ENCODE data around the gene FTO.
"Not testable (repeated sequence)": the region's sequence is repeated elsewhere in the genome, so short reads cannot be mapped to it uniquely, and the experiment has no call there.

Gene FTO

GRCh38 chr16:53703590-53704444 lies at the start of gene FTO, which contains the start of gene RPGRIP1L:
TSS of gene FTO (plus strand) at chr16:53704156.
TSS of gene RPGRIP1L (minus strand) at chr16:53703859. CDS start at chr16:53700723, 3,136 bp downstream.
- peak; percentile 91 for DNase-seq (ENCODE audit: low read depth)

DNA sequence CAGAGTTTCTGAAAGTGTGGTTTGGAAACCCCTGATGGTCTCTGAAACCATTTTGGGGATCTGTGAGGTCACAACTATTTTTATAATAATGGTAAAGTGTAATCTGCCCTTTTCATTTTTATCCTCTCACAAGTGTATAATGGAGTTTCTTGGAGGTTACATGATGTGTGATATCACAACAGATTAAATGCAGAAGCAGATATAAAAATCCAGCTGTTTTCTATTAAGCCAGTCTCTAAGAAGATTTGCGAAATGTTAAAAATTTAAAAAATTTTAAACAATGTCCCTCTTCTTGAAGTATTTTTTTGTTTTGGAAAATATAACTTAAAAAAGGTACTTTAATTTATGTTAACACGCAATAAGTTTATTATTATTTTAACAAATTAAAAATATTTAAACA lies 49.0 kb upstream of the FTO start:
- DNase-seq (ENCODE audit: low read depth): no peak

GRCh38 chr16:53662072-53662471 lies 41.9 kb upstream of the FTO start:
- no peak for DNase-seq (ENCODE audit: low read depth)

- no peak for DNase-seq (ENCODE audit: low read depth)
Observed at GRCh38 chr16:53664724-53665345, 39.1 kb upstream of the FTO start.

GRCh38 chr16:53666786-53667415 lies 37.1 kb upstream of the FTO start:
- DNase-seq (ENCODE audit: low read depth): no peak

DNA sequence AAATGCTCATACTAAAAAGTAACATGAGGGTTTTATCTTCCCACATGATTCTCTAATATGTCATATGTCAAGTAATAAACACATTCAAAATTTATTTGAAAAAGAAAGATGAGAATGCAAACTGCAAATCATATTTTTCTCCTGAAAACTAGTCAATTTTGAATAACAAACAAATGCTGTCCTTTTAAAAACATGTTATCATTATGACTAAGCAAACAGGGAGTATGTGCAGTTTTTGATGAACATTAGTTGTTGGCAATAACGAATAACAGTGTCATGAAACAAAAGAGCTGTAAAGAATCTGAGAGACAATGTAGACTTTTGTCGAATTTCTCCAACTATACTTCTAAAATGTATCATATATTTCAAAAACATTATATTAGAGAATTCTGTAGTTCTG lies 35.1 kb upstream of the FTO start:
- DNase-seq (ENCODE audit: low read depth): no peak

DNA sequence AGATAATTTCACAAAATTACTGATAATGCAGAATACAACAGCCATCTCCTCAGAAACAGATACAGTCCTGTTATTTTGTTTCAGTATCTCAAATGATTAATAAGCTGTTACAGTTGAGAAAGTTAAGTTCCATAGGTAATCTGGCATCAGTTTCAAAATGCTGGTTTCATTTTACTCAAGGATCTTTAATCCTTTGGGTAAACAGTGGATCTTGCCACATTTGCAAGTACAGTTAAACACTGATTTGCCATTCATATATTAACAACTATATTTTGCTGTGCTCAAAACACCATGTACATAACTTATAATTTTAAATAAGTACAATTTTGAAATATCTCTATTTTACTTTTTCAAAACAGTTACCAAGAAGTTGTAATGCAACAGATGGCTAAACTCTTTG lies 31.5 kb upstream of the FTO start:
- DNase-seq (ENCODE audit: low read depth): no peak

GRCh38 chr16:53673189-53673588 lies 30.8 kb upstream of the FTO start:
- DNase-seq (ENCODE audit: low read depth): no peak

DNA sequence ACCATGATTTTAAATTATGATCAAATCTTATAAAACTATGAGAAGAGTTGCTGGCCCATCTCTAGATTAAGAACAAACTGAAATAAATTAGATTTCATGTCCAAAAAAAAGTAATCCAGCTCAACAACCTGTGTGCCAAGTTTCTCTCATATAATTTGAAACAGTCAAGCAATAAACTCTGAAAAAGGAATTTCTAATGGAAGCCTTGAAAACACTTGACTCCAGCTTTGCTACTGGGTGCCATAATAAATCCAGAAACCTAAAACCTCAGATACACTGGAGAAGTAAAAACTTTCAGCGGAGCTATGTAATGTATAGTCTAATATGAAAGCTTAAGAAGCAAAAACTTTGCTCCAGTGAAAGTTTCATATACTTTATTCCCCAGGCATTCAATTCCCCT lies 25.8 kb upstream of the FTO start:
- no peak for DNase-seq (ENCODE audit: low read depth)

GRCh38 chr16:53678756-53679343 lies 25.1 kb upstream of the FTO start:
- no peak for DNase-seq (ENCODE audit: low read depth)

- no peak for DNase-seq (ENCODE audit: low read depth)
Observed at GRCh38 chr16:53680756-53681155, 23.2 kb upstream of the FTO start.

GRCh38 chr16:53681354-53681753 lies 22.6 kb upstream of the FTO start:
- no peak for DNase-seq (ENCODE audit: low read depth)

DNA sequence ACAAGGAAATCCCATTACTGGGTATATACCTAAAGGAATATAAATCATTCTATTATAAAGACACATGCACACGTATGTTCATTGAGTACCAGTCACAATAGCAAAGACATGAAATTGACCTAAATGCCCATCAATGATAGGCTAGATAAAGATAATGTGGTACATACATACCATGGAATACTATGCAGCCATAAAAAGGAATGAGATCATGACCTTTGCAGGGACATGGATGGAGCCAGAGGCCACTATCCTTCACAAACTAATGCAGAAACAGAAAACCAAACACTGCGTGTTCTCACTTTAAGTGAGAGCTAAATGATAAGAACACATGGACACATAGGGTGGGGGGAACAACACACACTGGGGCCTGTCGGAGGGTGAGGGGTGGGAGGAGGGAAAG lies 18.6 kb upstream of the FTO start:
- not testable (repeated sequence) for DNase-seq (ENCODE audit: low read depth)

- DNase-seq (ENCODE audit: low read depth): no peak
Observed at GRCh38 chr16:53686710-53687109, 17.2 kb upstream of the FTO start.

DNA sequence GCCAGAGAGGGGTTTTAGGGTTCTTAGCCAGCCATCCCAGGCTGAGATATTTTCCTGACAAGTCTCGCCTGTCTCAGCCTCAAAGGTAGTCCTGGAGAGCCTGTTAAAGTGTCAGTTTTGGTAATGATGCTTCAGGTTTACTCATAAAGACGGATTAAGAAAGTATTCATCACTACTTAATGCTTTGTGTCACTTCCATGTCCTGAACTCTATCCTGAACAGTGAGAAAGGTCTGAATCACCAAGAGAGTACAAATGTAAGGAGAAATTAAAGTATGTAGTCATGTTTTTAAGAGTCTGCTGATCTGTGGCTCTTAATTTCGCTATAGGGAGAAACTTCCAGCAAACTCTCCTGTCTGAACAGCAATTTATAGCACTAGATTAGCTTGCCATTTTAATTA lies 14.3 kb upstream of the FTO start:
- DNase-seq (ENCODE audit: low read depth): no peak

GRCh38 chr16:53690771-53691170 lies 13.2 kb upstream of the FTO start:
- DNase-seq (ENCODE audit: low read depth): no peak

GRCh38 chr16:53692146-53692545 lies 11.8 kb upstream of the FTO start:
- DNase-seq (ENCODE audit: low read depth): no peak

- DNase-seq (ENCODE audit: low read depth): no peak
Observed at GRCh38 chr16:53693320-53693719, 10.6 kb upstream of the FTO start.

GRCh38 chr16:53695070-53695469 lies 8.9 kb upstream of the FTO start:
- no peak for DNase-seq (ENCODE audit: low read depth)

GRCh38 chr16:53698271-53698670 lies 5.7 kb upstream of the FTO start:
- not testable (repeated sequence) for DNase-seq (ENCODE audit: low read depth)

GRCh38 chr16:53704445-53704813 lies 473 bp downstream of the FTO start:
- no peak for DNase-seq (ENCODE audit: low read depth)

DNA sequence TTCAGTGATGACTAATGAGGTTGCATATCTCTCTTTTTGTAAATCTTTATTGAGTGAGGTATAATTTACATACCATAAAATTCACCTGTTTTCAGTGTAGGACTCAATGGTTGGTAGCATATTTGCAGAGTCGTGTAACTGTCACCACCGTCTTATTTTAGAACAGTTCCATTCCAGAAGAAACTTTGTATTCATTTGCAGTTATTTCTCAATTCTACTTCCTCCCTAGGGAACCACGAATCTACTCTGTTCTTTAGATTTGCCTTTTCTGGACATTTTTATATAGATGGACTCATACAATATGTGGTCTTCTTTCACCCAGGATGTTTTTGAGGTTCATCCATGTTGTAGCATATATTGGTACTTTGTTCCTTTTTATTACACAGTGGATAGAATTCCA lies 3.7 kb downstream of the FTO start:
- no peak for DNase-seq (ENCODE audit: low read depth)

GRCh38 chr16:53708490-53708889 lies 4.5 kb downstream of the FTO start:
- DNase-seq (ENCODE audit: low read depth): no peak

All from activated T-helper 1 cell treated with Interleukin-2 at 50 U/mL for 16 hours (primary cell).